LNCAP (cell line): ENCODE results near the gene XCR1.

Source experiments
- CTCF ChIP-seq: fragments of 450-650 bp; IDR thresholded peaks from 2 replicates; pipeline ENCODE4 v1.5.1; 2017; ENCODE audit warnings: mild to moderate bottlenecking

Gene XCR1

GRCh38 chr3:45987368-45988291 is 39.7 kb downstream of the XCR1 start:
- TF ChIP-seq CTCF: no peak

- no peak for TF ChIP-seq CTCF
These were observed 40.8 kb downstream of the XCR1 start for GRCh38 chr3:45986303-45986982.

GRCh38 chr3:45985532-45986302 is 41.6 kb downstream of the XCR1 start:
- TF ChIP-seq CTCF: no peak

- no peak for TF ChIP-seq CTCF
These were observed 42.7 kb downstream of the XCR1 start for GRCh38 chr3:45984331-45985312.

- TF ChIP-seq CTCF: no peak
These were observed 43.5 kb downstream of the XCR1 start for GRCh38 chr3:45983770-45984169.

GRCh38 chr3:45981346-45982074 is 45.8 kb downstream of the XCR1 start:
- no peak for TF ChIP-seq CTCF
